H1 (cell line): ENCODE measurements around the gene LRRC55. TPM values are rescaled to one million over a fixed set of nuclear protein-coding genes. Genes with fewer than 3 reads are reported as not detected.

Source experiments
- JUN ChIP-seq: IDR thresholded peaks from 2 replicates; pipeline ENCODE4 v1.6.1; 2011; ENCODE audit warnings: low read depth, mild to moderate bottlenecking, improper control_type of control experiment, low read length
- KDM4A ChIP-seq: IDR thresholded peaks from one replicate; pipeline ENCODE4 v1.7.1; 2012; ENCODE audit warnings: low read depth, mild to moderate bottlenecking, moderate library complexity, low read length, inconsistent platforms; ENCODE audit not compliant: severe bottlenecking
- POLR2AphosphoS5 ChIP-seq: IDR thresholded peaks from 2 replicates; pipeline ENCODE4 v1.6.1; 2011; ENCODE audit warnings: low read depth, low read length
- RBBP5 ChIP-seq: IDR thresholded peaks from 2 replicates; pipeline ENCODE4 v1.7.1; 2012; ENCODE audit warnings: low read depth, mild to moderate bottlenecking, inconsistent platforms, low read length, moderate library complexity, borderline replicate concordance
- RFX5 ChIP-seq: IDR thresholded peaks from 2 replicates; pipeline ENCODE4 v1.6.1; 2011; ENCODE audit warnings: low read depth, low read length, improper control_type of control experiment, borderline replicate concordance
- RXRA ChIP-seq: IDR thresholded peaks from 2 replicates; pipeline ENCODE4 v1.6.1; 2011; ENCODE audit warnings: low read depth, mild to moderate bottlenecking, low read length, moderate library complexity; ENCODE audit not compliant: insufficient read depth
- SIX5 ChIP-seq: IDR thresholded peaks from 2 replicates; pipeline ENCODE4 v1.6.1; 2011; ENCODE audit warnings: mild to moderate bottlenecking, low read depth, low read length
- SRF ChIP-seq: IDR thresholded peaks from 2 replicates; pipeline ENCODE4 v1.6.1; 2011; ENCODE audit warnings: mild to moderate bottlenecking, low read depth, low read length, moderate library complexity
- TAF1 ChIP-seq: IDR thresholded peaks from 2 replicates; pipeline ENCODE4 v1.6.1; 2011; ENCODE audit warnings: mild to moderate bottlenecking, low read depth, low read length
- TAF7 ChIP-seq: optimal IDR thresholded peaks from 2 replicates; pipeline ENCODE3; 2011; ENCODE audit warnings: low read depth, mild to moderate bottlenecking, inconsistent platforms, low read length, moderate library complexity, borderline replicate concordance
- TBP ChIP-seq: IDR thresholded peaks from 2 replicates; pipeline ENCODE4 v1.6.1; 2011; ENCODE audit warnings: low read depth, low read length, improper control_type of control experiment
- polyA plus RNA-seq, 7 experiments: library from polyadenylated mRNA; depleted of rRNA in 3 of 7; stranded (reverse) in 5 of 7; unstranded in 2 of 7; fragments of >200 nt in 5 of 7; fragments of 200-250 nt in 2 of 7; gene quantifications; 1 replicate in 5 of 7; 2 replicates in 1 of 7; 4 replicates in 1 of 7; pipeline versions ENCODE4 v1.2.1 to v1.2.3, GENCODE V29; 2011 to 2013; ENCODE audit warnings: missing spikeins in 2 of 7, mixed read lengths in 2 of 7
- total RNA-seq: library from RNA; stranded (reverse); fragmentation: NEBNext Ultra II Directional; extraction: Animal tissue kit (Norgen Biotek cat#: 25700); gene quantifications from 2 replicates; pipeline ENCODE4 v1.2.1, GENCODE V29; 2021

The LRRC55 gene
- total and polyA plus RNA-seq, 2 of the 8 experiments (the other 6 are each of a cell fraction or from before 2014, with no cell fraction given), result 0.62 to 1.1 TPM

DNA sequence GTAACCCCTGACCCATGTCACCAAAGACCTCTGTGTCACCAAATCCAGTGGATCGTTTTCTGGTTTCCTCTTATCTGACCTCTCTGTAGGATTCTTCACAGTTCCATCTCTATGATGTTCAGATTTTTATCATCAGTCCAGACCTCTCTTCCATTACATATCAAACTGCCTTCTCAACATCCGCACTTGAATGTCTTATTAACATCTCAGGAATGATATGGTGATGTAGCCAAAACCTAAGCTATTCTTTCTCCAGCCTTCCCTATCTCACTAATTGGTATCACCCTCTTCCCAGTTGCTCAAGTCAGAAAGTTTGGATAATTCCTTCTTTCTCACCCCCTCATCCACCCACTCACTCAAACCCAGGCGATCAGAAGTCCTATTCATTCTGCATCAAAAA is 41.8 kb downstream of the LRRC55 start (continued):
- no peak for TF ChIP-seq RBBP5
- no peak for TF ChIP-seq KDM4A
- no peak for TF ChIP-seq SRF
- no peak for TF ChIP-seq RXRA
- TF ChIP-seq TAF7, result no peak
- no peak for TF ChIP-seq TBP
- TF ChIP-seq TAF1, result no peak
- TF ChIP-seq RFX5, result no peak
- no peak for TF ChIP-seq POLR2AphosphoS5
- TF ChIP-seq JUN, result no peak
- TF ChIP-seq SIX5, result no peak
